Measurements from ENCODE around the gene SEC22B. TPM values are rescaled to one million over a fixed set of nuclear protein-coding genes. Genes with fewer than 3 reads are reported as not detected.
"Not testable (repeated sequence)": the region's sequence is repeated elsewhere in the genome, so short reads cannot be mapped to it uniquely, and the experiment has no call there.

SEC22B gene
- total RNA-seq, 1 donor from 2014 or later = 23.6 TPM

- DNase-seq (ENCODE audit: low spot score); H3K9me3 ChIP-seq (ENCODE audit: low read depth); H2AFZ ChIP-seq (replicated peaks); H3K79me2 ChIP-seq (ENCODE audit: low read depth); H3K27ac ChIP-seq; H3F3A ChIP-seq (ENCODE audit: low read depth); H3K4me3 Mint-ChIP-seq; H3K36me3 ChIP-seq; H3K36me3 Mint-ChIP-seq; H3K27me3 ChIP-seq; H3K27me3 Mint-ChIP-seq (ENCODE audit: insufficient read depth, low read depth); H4K20me1 ChIP-seq (ENCODE audit: low read depth); H3K27ac Mint-ChIP-seq; H3K4me1 Mint-ChIP-seq; H3K9me3 Mint-ChIP-seq; H3K4me2 ChIP-seq; H3K4me3 ChIP-seq; H3K9ac ChIP-seq; H3K4me1 ChIP-seq: not testable (repeated sequence)
Measured at GRCh38 chr1:120101593-120101992, 74.7 kb downstream of the SEC22B start.

Small RNA genes lying within 50 kb of the gene (small RNA-seq; reads per million reads assigned to genes)
- not detected for gene RNU6-465P

Other genes starting within 250 kb of the SEC22B start
- 66.6 and 75.8 TPM in 2 replicates for gene NOTCH2, start 106.9 kb downstream of the SEC22B start, total RNA-seq (ENCODE audit: low replicate concordance)
- 6.3 and 7.2 TPM in 2 replicates for gene NBPF8, start 238.5 kb upstream of the SEC22B start, total RNA-seq (ENCODE audit: low replicate concordance)